Nephron (organoid): ENCODE measurements around the gene DENND1A.

Experiments used
- H3K27ac Mint-ChIP-seq, 3 experiments: 2 replicates each; pipeline ENCODE4 v1.8.0; 2020; ENCODE audit warnings: mixed read lengths in 3 of 3, mild to moderate bottlenecking in 2 of 3, moderate library complexity in 1 of 3
- H3K27me3 Mint-ChIP-seq: 2 replicates; pipeline ENCODE4 v1.8.0; 2021; ENCODE audit warnings: low read depth, mild to moderate bottlenecking, moderate library complexity, mixed read lengths
- H3K36me3 Mint-ChIP-seq: 2 replicates; pipeline ENCODE4 v1.8.0; 2020; ENCODE audit warnings: low read depth, mixed read lengths
- H3K4me1 Mint-ChIP-seq: 2 replicates; pipeline ENCODE4 v1.8.0; 2020; ENCODE audit warnings: mixed read lengths
- H3K4me3 Mint-ChIP-seq, 3 experiments: 2 replicates each; pipeline ENCODE4 v1.8.0; 2020; ENCODE audit warnings: mild to moderate bottlenecking in 3 of 3, mixed read lengths in 3 of 3, moderate library complexity in 2 of 3
- H3K9me3 Mint-ChIP-seq: 2 replicates; pipeline ENCODE4 v1.8.0; 2020; ENCODE audit warnings: mixed read lengths
- CTCF ChIP-seq, 3 experiments: fragments of 200-600 bp; sonication (generic); IDR thresholded peaks; one replicate each; pipeline ENCODE4 v1.5.0; 2021; ENCODE audit warnings: antibody characterized with exemption in 3 of 3; ENCODE audit not compliant: unreplicated experiment in 3 of 3

The DENND1A gene

GRCh38 chr9:123717581-123718175, 212.2 kb downstream of the DENND1A start:
- Mint-ChIP-seq H3K36me3 (peaks cover 26% of the 10 kb centered on the region), H3K27me3 (no peaks in the 10 kb centered on the region), H3K27ac (peak overlapping the region in 1 of 3 experiments; percentile 66), H3K9me3 (peaks cover 22% of the 10 kb centered on the region), H3K4me3 (no peak overlapping the region), H3K4me1 (peaks cover 11% of the 10 kb centered on the region)
- TF ChIP-seq CTCF (IDR thresholded peaks at IDR 0.05; ENCODE audit: unreplicated experiment in 3 of 3) = no peak

DNA sequence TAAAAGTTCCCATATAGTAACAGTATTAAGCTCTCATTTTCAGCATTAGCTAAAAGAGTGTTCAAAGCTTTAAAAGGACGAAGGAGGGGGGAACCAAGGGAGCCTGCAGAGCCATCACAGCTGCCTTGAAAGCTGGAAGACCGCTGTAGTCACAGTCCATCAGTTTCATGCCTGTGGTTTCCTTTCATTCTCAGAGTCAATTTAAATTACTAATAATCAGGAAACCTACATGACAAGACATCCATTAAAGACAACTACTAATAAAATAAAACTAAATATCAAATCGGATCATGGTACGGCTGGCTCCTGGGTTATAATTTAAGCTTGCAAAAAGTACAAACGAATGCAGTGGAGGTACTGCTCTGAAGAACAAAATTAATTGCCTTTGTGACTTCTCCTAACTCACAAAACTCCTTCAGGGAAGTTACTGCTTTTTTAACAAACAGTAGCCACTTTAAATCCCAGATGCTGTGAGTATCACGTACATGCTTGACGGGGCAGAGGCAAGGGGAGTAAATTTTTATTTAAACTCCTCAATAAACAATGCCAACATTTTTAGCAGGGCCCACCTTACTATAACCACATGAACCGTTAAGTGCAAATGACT, 213.5 kb downstream of the DENND1A start:
- peak overlapping the region in 1 of 3 experiments; percentile 19 for H3K27ac Mint-ChIP-seq
- H3K4me1 Mint-ChIP-seq = peaks cover 11% of the 10 kb centered on the region
- peaks cover 12% of the 10 kb centered on the region for H3K9me3 Mint-ChIP-seq
- peaks cover 21% of the 10 kb centered on the region for H3K36me3 Mint-ChIP-seq
- no peak for TF ChIP-seq CTCF (IDR thresholded peaks at IDR 0.05; ENCODE audit: unreplicated experiment in 3 of 3)
- no peaks in the 10 kb centered on the region for H3K27me3 Mint-ChIP-seq
- no peak overlapping the region for H3K4me3 Mint-ChIP-seq

DNA sequence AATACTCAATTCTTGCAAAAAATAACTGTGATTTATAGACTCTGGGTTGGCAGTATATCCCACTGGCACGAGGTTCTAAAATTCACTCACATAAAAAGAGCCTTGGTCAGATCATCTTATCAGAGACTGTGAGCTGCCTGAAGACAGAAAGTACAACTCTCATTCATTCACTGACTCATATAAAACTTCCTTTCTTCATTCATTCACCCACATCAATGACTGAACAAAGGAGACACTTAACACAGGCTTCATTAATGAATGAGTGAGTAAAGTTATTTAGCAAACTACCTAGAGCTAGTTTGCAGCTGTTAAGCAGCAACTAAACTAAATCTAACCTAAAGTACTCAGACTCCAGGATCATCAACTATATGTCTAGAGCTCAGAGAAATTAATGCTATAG, 214.7 kb downstream of the DENND1A start:
- Mint-ChIP-seq H3K27me3 (no peaks in the 10 kb centered on the region), H3K36me3 (peaks cover 11% of the 10 kb centered on the region), H3K27ac (no peak overlapping the region), H3K4me1 (peaks cover 11% of the 10 kb centered on the region), H3K4me3 (no peak overlapping the region), H3K9me3 (peaks cover 4% of the 10 kb centered on the region)
- TF ChIP-seq CTCF (IDR thresholded peaks at IDR 0.05; ENCODE audit: unreplicated experiment in 3 of 3) = no peak

DNA sequence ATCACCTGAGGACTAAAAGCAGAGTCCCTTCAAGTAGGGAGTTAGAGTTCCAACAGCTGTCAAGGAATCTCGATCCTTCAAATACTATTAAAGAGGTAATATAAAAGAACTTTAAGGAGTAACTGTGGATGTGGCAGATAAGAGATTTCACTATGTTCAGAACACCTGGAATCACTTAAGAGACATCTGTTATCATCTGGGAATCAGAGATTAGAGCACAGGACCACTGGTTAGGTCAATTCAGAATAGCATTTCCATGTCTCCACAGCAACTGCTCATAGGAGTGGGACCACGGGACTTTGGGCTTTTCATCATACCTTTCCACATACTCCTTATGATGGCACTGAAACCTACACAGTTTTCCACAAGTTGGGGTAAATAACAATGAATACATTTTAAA, 216.6 kb downstream of the DENND1A start:
- Mint-ChIP-seq H3K9me3 (no peaks in the 10 kb centered on the region), H3K27me3 (no peaks in the 10 kb centered on the region), H3K27ac (no peak overlapping the region), H3K4me1 (peaks cover 11% of the 10 kb centered on the region), H3K4me3 (no peak overlapping the region), H3K36me3 (peaks cover 6% of the 10 kb centered on the region)
- TF ChIP-seq CTCF (IDR thresholded peaks at IDR 0.05; ENCODE audit: unreplicated experiment in 3 of 3) = no peak

DNA sequence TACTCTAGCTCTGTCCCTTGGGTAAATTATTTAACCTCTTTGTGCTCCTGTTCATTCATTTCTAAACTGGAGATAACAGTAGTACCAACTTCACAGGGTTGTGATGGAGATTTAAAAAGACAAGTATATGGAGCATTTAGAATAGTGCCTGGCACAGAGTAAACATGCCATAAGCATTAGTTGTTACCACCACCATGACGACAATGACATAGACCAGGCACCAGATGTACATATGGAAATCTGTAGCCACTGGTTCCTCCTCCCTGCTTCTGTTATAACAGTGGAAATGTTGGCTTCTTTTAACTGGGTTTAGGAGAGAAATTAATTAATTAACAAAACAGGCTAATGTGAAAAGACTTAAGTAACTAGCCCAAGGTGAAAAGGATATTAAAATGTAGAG, 217.5 kb downstream of the DENND1A start:
- Mint-ChIP-seq H3K27ac (no peak overlapping the region), H3K9me3 (no peaks in the 10 kb centered on the region), H3K27me3 (no peaks in the 10 kb centered on the region), H3K4me3 (no peak overlapping the region), H3K4me1 (peaks cover 11% of the 10 kb centered on the region), H3K36me3 (peaks cover 6% of the 10 kb centered on the region)
- no peak for TF ChIP-seq CTCF (IDR thresholded peaks at IDR 0.05; ENCODE audit: unreplicated experiment in 3 of 3)

DNA sequence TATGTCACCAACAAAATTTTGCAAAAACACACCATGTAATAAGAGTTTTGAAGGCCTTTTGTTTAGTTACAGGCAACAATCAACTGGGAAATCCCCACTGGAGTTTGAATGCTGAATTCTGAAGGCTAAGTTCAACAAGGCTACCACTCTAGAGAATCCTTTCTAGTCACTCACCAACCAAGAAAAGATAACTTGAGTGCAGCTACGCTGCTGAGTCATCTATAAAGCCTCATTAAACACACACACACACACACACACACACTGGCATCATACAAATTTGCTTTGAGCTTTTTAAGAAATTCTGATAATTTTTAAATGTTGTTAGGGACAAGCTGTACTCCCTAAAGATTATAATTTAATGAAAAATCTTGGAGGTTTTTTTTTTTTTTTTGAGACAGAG, 219.6 kb downstream of the DENND1A start:
- H3K27me3 Mint-ChIP-seq = no peaks in the 10 kb centered on the region
- H3K4me1 Mint-ChIP-seq = no peaks in the 10 kb centered on the region
- no peak for TF ChIP-seq CTCF (IDR thresholded peaks at IDR 0.05; ENCODE audit: unreplicated experiment in 3 of 3)
- H3K27ac Mint-ChIP-seq = no peak overlapping the region
- peaks cover 4% of the 10 kb centered on the region for H3K9me3 Mint-ChIP-seq
- no peak overlapping the region for H3K4me3 Mint-ChIP-seq
- peaks cover 10% of the 10 kb centered on the region for H3K36me3 Mint-ChIP-seq
